NCI-H345 treated with DMSO at 0.1 percent for 48 hours (cell line): Measurements from ENCODE around the gene STK11IP.
A peak's percentile ranks its signal among the peaks of the same experiment; 100 is the strongest.

Experiments
- DNase-seq: peaks from one replicate; lab custom pipeline; 2025; ENCODE audit not compliant: unreplicated experiment; lab: John Stamatoyannopoulos, UW

The STK11IP gene

DNA sequence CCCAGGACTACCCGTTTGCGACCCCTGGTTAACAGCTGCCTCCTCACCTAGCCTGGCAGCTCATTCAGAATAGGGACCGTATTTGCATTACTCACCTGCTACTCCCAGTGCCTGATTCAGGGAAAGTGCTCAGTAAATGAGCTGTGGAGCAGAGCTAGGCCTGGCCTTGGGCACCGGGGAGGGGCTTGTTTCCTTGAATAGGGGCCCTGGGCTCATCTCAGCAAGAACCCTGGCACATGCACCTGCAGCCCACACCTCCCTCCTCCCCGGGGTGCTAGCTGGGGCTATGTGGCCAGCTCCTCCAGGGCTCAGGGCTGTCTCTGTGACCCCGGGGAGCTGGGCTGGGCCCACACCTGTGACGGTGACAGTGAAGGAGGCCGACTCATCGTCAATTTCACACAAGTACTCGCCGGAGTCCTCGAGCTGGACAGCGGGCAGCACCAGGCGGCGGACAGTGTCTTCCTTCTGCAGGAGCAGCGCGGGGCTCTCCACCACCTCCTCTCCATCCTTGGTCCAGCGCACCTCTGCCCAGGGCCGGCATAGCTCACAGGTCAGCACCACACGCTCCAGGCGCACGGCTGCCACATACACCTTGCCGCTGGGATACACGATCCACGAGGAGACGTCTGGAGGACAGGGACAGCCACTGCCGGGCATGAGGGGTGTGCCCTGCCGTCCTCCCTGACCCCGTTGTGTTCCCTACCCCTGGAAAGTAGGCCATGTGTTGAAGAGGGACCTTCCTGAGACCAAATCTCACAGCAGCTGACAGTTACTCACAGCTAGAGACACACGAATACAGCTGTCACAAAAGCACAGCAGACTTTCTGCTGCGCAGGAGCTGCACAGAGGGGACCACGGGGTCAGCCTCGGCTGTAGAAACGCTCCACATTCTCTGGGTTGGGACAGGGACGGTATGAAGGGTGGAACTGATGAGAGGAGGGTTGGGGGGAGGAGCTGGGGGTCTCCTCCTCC is 35.3 kb upstream of the STK11IP start:
- DNase-seq = peak; percentile 78

- DNase-seq = no peak
Observed at GRCh38 chr2:219563271-219563928, 34.3 kb upstream of the STK11IP start.

DNA sequence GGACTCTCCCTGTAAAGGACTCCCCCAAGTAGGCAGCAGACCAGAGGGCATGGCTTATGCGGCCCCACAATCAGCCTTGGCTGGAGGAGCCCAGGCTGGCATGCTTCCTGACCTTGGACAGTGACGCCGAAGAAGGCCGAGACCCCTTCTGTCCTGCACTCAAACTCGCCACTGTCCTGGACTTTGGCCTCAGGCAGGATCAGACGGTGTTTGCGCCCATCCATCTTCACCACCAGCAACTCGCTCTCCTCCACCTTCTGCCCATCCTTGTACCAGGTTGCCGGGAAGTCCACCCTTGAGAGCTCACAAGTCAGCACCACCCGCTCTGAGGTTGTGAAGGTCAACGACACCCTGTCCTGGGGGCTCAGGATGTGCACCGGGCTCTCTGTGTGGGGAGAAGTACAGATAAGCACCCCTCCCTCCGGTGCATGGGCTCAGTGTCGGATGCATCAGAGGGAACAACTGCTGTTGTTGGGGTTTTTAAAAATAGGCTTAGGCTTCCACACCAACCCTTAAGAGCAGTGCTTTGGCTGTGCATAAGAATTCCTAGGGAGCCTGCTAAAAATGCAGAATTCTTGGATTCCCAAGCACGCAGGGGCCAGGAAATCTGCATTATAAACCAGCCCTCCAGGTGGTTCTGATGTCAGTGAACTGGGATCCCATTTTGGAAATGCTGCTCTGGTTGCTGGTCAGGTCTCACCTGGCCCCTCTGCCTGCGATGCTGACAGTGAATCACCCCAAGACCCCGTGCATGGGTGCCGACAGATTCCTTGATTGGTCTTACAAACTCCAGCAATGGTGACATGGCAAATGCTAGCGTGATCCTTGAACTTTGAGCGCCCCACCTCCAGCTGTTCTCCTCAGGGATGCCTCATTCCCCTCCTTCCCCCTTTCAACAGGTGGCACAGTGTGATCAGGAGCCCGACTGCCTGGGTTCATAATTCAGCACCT is 32.3 kb upstream of the STK11IP start:
- DNase-seq = no peak

GRCh38 chr2:219566640-219567039 is 31.0 kb upstream of the STK11IP start:
- DNase-seq = no peak

- no peak for DNase-seq
Observed at GRCh38 chr2:219567131-219567530, 30.5 kb upstream of the STK11IP start.

DNA sequence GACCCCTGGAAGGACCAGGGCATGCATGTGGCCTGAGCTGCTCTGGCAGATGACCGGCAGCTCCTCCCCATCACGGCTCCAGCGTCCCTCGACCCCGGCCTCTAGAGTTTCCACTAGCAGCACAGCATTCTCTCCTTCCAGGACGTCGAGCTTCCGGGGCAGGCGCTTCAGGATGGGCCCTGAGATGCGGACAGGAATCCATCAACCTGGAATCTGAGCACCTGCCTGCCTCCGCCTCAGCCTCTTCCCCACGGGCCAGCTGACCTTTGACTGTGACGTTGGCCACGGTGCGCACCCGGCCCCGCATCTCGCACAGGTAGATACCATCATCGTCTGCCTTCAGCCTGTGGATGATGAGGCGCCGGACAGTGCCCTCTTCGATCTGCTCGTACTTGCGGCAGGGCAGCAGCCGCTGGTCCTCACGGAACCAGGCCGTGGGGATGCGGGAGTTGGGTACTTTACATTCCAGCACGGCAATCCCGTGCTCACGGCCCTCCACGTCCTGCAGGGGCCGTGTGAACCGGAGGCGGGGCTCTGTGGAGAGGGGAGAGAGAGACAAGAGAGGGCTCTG is 29.8 kb upstream of the STK11IP start:
- no peak for DNase-seq

- DNase-seq = no peak
Observed at GRCh38 chr2:219569041-219569440, 28.6 kb upstream of the STK11IP start.

DNA sequence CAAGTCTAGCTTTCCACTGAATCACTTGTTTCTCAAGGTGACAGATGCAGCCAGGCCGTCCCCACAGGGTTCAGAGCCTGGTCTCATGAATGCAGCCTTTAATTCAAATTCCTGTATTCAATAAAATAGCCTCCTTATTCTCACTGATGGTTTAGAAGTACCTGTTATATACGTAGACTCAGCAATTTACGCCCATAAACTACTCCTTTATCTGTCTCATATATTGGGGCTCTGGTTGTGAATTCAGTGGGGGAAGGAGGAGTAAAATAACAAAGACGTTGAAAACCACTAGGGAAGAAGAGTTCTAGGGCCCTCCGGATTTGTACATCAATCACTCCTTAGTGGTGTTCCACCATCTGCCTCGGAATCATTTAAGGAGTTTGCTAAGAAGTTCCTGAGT is 28.0 kb upstream of the STK11IP start:
- no peak for DNase-seq

DNA sequence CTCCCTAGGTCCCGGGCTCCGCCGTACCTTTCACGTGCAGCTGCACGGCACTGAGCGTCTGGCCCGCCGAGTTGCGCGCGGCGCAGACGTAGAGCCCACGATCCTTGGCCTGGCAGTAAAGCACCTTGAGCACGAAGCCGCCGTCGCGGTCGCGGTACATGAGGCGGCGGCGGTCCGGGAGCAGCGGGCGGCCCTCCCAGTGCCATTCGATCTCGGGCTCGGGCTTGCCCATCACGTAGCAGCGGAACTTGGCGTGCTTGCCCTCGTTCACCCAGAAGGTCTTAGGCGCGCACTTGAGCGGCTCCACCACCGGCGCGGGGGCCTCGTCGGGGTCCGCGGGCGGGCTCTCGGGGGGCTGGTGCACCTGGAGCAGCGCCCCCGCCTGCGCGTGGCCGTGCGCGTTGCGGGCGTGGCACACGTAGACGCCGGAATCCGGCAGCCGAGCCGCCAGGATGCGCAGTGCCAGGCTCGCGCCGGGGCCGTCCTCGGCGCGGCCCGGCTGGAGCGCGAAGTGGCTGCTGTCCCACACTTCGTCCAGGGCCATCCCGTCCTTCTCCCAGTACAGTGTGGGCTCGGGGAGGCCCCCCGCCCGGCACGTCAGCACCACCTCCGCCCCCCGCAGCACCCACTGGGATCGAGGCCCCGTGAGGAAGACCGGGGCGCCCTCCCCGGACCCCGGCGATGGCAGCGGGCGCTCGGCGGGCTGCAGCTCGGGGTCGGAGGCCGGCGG is 27.3 kb upstream of the STK11IP start:
- DNase-seq = no peak

- no peak for DNase-seq
Observed at GRCh38 chr2:219570924-219571310, 26.7 kb upstream of the STK11IP start.

DNA sequence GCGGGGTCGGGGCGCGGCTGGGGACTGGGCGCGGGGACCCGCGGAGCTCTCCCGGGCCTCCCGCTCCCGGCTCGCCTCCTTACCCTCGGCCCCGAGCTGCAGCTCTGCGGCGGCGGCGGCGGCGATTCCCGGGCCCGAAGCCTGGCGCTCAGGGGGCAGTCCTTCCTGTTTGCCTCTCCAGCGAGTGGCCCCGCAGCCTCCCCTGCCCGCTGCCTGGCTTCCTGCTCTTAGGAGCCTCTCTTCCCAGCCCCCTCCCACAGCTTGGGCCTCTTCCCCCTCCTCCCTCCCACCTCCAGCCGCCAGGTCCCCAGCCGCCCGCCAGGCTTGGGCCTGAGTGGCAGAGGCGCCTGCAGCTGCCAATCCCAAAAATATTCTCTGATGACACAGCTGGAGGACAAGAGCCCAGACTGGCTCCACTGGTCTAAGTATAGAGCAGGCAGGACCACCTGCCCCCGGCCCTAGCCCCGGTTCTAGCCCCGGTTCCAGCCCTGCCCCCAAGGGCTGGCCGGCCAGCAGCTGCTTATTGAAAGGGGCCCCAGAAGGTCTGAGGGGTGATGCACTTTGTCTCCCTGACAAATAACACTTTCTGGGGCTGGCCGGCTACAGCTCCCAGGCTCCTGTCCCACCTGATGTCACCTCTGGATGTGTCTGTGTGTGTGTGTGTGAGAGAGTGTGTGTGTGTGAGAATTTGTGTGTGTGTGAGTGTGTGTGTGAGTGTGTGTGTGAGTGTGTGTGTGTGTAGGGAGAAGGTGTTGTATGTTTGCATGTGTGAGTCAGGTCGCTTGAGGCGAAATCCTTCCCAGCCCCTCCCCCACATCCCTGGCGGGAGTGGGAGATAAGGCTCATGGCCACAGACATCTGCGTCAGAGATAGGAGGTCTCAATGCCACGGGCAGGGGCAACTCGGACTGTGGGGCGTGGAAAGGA is 26.1 kb upstream of the STK11IP start, which contains the start of gene OBSL1:
Gene OBSL1 (minus strand): TSS at position 229 of the 926 bp plus-strand sequence. CDS start 307 bp downstream, outside the sequence.
- DNase-seq = peak; percentile 56

DNA sequence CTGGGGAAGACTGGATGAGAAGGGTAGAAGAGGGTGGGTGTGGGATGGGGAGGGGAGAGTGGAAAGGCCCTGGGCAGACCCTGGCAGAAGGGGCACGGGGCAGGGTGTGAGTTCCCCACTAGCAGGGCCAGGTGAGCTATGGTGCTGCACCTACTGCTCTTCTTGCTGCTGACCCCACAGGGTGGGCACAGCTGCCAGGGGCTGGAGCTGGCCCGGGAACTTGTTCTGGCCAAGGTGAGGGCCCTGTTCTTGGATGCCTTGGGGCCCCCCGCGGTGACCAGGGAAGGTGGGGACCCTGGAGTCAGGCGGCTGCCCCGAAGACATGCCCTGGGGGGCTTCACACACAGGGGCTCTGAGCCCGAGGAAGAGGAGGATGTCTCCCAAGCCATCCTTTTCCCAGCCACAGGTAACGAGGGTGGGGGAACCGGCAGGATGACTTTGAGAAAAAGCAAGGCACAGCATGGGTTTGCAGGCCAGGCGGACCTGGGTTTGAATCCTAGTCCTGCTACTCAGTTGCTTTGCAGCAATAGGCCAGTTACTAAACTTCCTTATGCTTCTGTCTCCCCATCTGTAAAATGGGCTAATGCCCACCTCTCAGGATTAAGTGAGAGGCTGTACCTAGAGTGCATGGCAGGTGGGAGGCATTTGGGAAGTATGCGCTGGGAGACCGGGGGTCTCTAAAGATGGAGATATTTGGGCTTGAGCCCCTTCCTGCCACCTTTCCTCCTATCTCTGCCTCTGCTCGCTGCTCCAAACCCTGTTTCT is 25.2 kb upstream of the STK11IP start, which contains the start of gene INHA:
Gene INHA (plus strand): TSS at position 74 of the 765 bp plus-strand sequence. CDS start 65 bp downstream, at position 139.
- no peak for DNase-seq

DNA sequence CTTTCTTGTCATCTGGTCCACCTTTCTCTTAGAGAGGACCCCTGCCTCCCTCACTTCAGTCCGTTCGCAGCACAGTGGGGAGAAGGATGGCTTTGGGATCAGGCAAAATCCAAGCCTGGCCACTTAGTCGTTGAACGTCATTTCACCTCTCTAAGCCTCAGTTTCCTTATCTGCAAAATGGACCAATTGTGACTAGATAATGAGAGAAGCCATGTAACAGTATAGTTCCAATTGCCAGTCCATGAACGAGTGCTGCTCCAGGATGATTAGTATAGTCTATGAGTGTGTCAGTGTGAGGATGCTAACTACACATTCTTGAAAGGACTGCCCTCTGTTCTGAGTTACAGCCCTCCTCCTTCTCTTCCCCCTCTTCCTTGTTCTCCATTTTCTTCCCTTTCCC is 24.5 kb upstream of the STK11IP start:
- DNase-seq = peak; percentile 100

GRCh38 chr2:219574484-219575311 is 23.0 kb upstream of the STK11IP start:
- DNase-seq = no peak

GRCh38 chr2:219575566-219576504 is 21.8 kb upstream of the STK11IP start:
- peak; percentile 27 for DNase-seq
